Measurements from ENCODE around the gene ECHDC1. TPM values are rescaled to one million over a fixed set of nuclear protein-coding genes. Genes with fewer than 3 reads are reported as not detected.

The ECHDC1 gene
- total and polyA plus RNA-seq, 2 of the 8 experiments (the other 6 are each of a cell fraction or from before 2014, with no cell fraction given): 11.3 to 60.5 TPM

DNA sequence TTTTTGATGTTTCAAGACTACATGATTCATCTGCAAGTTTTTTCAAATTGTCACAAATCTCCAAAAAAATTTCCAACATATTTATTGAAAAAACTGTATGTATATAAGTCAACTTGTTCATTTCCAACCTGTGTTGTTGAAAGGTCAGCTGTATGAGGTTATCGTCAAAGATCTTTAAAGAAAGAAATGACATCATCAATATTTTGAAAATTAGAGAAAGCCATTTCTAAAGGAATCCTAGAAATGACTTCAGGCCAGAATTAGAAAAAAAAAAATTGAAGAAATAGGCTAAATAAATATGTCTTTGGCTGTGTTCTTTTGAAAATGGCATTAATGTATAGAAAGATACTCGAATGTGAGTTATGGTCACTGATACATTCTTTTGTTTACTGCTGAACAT, 69.9 kb downstream of the ECHDC1 start (continued):
- TF ChIP-seq, protein P1, sequence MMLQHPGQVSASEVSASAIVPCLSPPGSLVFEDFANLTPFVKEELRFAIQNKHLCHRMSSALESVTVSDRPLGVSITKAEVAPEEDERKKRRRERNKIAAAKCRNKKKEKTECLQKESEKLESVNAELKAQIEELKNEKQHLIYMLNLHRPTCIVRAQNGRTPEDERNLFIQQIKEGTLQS (IDR thresholded peaks at IDR 0.05; ENCODE audit: insufficient read depth, low read depth, low read length): no peak
- TF ChIP-seq NANOG (IDR thresholded peaks at IDR 0.05; ENCODE audit: insufficient read depth, low read depth, low read length, poor library complexity, severe bottlenecking) (no peak), KDM5A (IDR thresholded peaks at IDR 0.05; ENCODE audit: low read length) (no peak), FOSL1 (IDR thresholded peaks at IDR 0.05; ENCODE audit: insufficient read depth, low read depth, low read length) (no peak), SP4 (IDR thresholded peaks at IDR 0.05; ENCODE audit: low read length) (no peak), CREB1 (IDR thresholded peaks at IDR 0.05) (no peak)
